NCI-H2107 treated with DMSO at 0.1 percent for 48 hours (cell line): ENCODE data around the gene CTXN1.
A peak's percentile ranks its signal among the peaks of the same experiment; 100 is the strongest.

Experiments
- DNase-seq: peaks from one replicate; lab custom pipeline; 2025; ENCODE audit not compliant: unreplicated experiment; lab: John Stamatoyannopoulos, UW

The CTXN1 gene

DNA sequence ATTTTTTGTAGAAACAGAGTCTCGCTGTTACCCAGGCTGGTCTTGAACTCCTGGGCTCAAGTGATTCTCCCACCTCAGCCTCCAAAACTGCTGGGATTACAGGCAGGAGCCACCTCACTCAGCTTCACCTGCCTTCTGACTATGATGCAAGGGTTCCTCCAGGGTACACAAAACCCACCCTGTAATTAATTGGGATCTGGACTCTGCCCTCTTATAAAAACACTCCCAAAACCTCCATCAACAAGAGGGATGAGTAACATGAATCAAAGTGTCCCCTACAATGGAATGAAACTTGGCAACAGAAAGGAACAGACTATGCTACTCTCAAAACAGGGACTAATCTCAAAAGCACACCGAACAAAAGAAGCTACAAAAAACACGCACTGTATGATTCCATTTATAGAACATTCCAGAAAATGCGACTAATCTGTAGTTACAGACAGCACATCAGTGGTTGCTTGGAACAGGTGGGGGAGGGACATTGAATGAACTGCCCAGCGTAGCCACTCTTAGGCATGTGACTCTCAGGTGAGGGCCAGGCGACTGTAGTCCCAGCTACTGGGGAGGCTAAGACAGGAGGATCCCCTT lies 48.6 kb downstream of the CTXN1 start:
- no peak for DNase-seq

DNA sequence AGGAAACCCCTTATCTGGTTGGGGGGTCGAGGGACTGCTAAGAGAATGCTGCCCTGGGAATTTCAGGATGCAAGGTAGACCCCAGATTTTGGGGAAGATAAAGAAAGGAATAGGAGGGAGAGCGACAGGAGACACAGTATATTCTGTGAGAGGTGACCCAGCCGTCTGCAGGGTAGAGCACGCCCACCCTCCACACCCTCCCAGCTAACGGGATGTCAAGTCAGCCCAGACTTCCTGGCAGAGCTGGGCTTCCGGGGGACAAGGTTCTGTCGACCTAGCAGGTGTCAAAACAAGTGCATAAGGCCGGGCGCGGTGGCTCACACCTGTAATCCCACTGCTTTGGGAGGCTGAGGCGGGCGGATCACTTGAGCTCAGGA lies 51.0 kb downstream of the CTXN1 start:
- peak; percentile 37 for DNase-seq
